Measurements from ENCODE around the gene ADGRV1.

DNA sequence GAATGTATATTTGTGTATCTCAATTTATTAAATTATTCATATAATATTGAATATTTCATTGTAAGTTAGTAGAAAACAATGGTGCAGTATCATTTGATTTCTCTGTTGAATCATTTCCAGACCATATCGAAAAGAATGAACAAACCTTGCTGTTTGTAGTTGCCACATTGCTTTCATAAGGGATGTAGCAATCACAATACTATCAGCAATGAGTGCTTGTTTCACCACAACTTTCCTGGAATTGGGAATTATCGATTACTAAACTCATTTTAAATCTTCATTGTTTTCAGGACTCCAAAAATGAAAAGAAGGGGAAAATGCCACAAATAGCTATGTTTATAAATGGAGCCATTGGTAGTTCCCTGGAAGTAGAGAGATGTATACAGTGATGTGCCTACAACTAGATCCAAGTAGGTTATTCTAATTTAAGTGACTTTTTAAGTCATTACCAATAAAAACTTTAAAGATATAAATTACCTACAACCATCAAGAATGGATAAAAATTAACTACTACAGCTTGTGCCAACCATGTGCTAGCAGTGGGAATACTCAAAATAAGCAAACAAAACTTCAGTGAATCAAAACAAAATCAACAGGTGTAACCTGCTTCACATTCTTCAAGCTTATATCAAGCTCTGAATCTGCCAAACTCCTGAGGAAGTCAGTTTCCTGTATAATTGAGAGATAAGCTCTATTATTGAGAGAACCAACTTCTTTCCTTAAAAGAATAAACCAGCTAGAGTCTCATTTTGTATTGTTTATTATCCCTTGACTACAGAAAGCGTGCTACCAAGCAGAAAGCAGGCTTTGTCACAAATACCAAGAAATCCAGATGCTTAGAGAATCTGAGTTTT lies 358.6 kb downstream of the ADGRV1 start:
- TF ChIP-seq, protein P1, sequence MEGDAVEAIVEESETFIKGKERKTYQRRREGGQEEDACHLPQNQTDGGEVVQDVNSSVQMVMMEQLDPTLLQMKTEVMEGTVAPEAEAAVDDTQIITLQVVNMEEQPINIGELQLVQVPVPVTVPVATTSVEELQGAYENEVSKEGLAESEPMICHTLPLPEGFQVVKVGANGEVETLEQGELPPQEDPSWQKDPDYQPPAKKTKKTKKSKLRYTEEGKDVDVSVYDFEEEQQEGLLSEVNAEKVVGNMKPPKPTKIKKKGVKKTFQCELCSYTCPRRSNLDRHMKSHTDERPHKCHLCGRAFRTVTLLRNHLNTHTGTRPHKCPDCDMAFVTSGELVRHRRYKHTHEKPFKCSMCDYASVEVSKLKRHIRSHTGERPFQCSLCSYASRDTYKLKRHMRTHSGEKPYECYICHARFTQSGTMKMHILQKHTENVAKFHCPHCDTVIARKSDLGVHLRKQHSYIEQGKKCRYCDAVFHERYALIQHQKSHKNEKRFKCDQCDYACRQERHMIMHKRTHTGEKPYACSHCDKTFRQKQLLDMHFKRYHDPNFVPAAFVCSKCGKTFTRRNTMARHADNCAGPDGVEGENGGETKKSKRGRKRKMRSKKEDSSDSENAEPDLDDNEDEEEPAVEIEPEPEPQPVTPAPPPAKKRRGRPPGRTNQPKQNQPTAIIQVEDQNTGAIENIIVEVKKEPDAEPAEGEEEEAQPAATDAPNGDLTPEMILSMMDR (IDR thresholded peaks at IDR 0.05) = no peak
- TF ChIP-seq POLR2AphosphoS5 (IDR thresholded peaks at IDR 0.05) = no peak
- TF ChIP-seq POLR2A (IDR thresholded peaks at IDR 0.05) = no peak

Measured in prostate gland (tissue), 2 donors.